Activated naive CD4-positive, alpha-beta T cell (primary cell): ENCODE measurements around the gene FAM13B.
"Not testable (repeated sequence)": the region's sequence is repeated elsewhere in the genome, so short reads cannot be mapped to it uniquely, and the experiment has no call there.

Source experiments
- DNase-seq, 4 experiments: peaks; one replicate each; lab custom pipeline; 2025; lab: John Stamatoyannopoulos, UW

The FAM13B gene

DNA sequence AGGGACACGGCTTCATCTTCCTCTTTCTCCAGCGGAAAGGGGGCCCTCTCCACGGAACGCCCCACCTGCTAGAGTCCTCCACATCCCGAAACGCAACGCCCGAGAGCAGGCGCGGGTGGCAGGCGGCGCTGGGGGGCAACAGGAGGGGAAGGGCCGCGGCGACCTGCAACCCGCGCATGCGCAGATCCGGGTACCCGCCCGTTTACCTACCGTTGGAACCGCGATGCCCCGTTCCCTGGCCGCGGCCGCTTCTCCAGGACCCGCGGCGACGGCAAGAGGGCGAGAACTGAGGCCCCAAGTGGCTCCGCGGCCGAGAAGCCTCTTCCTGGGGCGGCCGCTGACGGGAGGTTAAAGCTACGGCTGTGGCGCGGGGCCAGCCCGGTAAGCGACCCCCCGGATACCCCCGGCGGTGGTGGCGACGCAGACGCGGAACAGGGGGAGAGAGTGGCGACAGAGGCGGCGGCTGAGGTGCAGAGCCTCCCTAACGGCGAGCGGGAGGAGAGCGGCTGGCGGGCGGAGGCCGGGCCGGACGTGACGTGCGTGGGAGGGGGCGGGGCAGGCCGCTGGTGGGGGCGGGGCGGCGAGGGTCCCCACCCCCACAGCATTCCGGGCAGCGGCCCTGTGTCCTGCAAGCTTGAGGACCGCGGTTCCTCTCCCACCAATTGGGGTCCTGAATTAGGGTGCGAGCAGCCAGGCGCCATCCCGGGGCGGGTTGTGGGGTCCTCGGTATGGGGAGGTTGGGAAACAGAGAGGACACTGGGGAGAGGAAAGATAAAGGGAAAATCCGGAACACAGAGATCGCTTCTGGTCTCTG is at the start of gene FAM13B:
TSS of gene FAM13B (minus strand) at position 508 of the 814 bp plus-strand sequence. CDS start 13,968 bp downstream, outside the sequence.
- DNase-seq, result peak; percentile 57 to 74 (median 60)

- DNase-seq, result no peak
These were observed 49.2 kb upstream of the FAM13B start for GRCh38 chr5:138082033-138082432.

- no peak for DNase-seq
These were observed 45.2 kb upstream of the FAM13B start for GRCh38 chr5:138078006-138078643.

GRCh38 chr5:138077064-138077696 is 44.3 kb upstream of the FAM13B start:
- peak in 3 of 4 experiments; percentile 4 to 23 (median 17) for DNase-seq

DNA sequence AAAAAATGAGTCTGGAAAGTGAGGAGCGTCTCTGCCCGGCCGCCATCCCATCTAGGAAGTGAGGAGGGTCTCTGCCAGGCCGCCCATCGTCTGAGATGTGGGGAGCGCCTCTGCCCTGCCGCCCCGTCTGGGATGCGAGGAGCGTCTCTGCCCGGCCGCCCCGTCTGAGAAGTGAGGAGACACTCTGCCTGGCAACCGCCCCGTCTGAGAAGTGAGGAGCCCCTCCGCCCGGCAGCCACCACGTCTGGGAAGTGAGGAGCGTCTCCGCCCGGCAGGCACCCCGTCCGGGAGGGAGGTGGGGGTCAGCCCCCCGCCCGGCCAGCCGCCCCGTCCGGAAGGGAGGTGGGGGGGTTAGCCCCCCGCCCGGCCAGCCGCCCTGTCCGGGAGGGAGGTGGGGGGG is 37.1 kb upstream of the FAM13B start:
- not testable (repeated sequence) for DNase-seq

DNA sequence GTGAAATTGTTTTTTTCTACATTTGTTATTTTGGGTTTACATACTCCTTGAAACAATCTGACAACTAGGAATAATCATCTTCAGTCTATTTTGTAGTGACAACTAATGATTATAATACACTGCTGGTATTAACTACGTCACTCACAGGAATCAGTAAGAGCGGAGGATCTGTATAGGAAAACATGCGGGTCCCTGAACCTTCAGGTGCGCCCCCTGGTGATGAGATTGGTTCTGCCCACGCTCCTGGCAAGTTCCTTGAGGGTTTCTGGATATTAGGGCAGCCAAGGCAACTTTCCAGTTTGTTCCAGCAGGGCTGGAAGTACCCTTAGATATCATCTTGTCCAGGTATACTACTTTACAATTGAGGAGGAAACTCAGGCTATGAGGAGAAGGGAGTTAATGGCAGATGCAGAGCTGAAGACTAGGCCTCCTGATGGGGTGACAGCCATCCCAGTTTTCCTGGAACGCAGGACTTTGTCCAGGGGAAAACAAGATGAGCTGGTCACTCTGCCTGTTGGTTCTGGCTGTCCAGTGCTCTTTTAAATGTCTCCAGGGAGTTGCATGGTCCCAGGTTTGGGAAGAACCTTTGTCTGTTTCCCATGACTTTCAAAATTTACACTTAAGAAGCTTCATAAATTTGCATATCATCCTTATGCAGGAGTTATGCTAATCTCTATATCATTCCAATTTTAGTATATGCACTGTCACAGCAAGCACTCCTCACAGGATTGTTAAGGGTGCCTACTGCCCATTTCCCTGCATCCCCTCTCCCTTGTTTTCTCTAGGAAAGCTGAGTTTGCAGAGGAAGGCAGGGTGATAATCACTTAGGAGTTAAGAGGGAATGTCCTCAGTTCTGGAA is 36.1 kb upstream of the FAM13B start:
- peak; percentile 19 to 59 (median 56) for DNase-seq

DNA sequence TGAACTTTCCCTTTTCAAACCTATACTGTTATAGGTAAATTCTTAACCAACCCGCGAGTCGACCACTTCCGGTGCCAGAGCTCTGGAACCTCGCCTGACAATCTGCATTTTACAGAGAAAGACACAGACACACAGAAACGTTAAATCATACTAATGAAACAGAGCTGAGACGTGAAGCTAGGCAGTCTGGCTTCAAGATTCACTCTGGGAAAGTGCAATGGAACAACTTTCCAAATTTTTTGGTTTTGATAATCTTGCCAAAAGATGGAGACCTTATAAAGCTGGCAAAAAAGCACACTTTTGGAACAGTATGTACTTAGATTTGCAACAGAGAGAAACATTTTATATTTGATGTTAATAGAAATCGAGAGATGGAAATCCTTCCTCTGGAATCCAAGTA is 35.1 kb upstream of the FAM13B start:
- DNase-seq, result no peak

- DNase-seq, result no peak
These were observed 32.2 kb upstream of the FAM13B start for GRCh38 chr5:138065102-138065501.

DNA sequence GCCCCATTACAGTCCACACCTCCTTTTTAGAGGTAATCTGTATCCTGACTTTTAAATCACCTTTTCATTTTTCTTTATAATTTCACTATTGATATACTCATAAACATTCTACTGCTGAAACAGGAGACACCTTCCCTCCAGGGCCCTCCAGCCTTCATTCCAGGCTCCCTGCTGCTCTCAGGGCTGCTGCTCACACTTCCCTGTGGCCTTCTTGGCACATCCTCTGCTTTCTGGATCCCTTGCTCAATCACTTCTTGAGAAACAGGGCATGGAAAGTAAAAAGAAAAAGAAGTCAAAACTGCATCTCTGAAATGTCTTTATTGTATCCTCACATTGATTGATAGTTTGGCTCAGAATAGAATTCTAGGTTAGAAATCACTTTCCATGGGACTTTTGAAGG is 31.6 kb upstream of the FAM13B start:
- DNase-seq, result no peak

DNA sequence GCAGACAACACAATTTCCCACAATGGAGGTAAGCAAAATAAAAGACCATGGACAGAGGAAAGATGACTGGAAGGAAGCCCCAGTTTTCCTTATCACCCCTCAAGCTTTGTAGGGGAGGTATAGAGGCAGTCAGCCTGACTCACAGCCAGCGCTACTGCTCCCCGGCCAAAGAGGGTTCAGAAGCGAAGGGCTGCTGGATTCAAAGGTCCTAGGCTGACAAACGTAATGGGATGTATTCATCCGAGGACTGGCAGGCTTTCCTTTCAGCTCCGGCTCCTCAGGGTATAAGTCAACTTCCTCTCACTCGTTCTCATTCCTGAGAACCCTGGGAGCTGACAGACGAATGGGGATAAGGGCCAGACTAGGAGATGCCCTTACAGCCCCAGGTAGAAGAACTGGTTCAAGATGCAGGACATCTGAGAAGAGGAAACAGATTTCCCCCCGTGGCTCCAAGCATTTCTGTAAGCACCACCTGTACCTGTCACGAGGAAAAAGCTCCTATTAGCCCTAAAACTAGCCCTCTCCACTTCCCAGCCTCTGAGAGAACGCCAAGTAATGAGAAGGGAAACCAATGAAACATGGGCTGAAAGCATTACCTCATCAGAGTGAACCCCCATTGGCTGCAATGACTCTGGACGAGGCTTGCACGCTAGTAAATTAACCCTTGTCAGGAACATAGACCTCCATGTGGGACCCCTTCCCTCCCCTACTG is 22.1 kb upstream of the FAM13B start:
- no peak for DNase-seq

- no peak for DNase-seq
These were observed 21.3 kb upstream of the FAM13B start for GRCh38 chr5:138054206-138054605.

- DNase-seq, result no peak
These were observed 20.7 kb upstream of the FAM13B start for GRCh38 chr5:138053554-138053953.

DNA sequence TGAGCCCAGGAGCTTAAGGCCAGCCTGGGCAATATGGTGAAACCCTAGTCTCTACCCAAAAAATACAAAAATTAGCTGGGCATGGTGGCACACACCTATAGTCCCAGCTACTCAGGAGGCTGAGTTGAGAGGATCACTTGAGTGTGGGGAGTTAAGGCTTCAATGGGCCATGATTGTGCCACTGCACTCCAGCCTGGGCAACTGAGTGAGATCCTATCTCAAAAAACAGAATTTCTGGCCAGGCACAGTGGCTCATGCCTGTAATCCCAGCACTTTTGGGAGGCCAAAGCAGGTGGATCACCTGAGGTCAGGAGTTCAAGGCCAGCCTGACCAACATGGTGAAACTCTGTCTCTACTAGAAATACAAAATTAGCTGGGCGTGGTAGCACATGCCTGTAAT is 19.8 kb upstream of the FAM13B start:
- DNase-seq, result not testable (repeated sequence)

- DNase-seq, result no peak
These were observed 18.8 kb upstream of the FAM13B start for GRCh38 chr5:138051441-138052296.

GRCh38 chr5:138045283-138045682 is 12.4 kb upstream of the FAM13B start:
- not testable (repeated sequence) for DNase-seq

DNA sequence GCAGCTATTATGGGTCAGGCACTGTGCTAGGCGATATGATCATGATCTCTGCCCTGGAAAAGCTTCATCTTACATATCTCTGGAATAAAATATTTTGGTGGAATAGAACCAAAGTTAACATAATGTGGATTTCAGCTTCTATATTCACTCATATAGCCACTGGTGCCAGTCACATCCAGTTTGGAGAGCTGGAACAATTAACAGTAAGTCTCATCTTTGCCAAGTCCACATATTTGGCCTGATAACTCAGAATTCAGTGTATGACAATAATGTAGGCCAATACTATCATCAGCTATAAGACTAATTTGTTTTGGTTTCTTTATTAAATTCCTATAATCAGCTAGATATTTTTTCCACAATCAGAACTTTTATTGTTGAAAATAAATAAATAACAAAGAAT is 5.9 kb upstream of the FAM13B start:
- DNase-seq, result no peak

GRCh38 chr5:138037907-138038633 is 5.2 kb upstream of the FAM13B start:
- DNase-seq, result no peak

GRCh38 chr5:138037271-138037670 is 4.4 kb upstream of the FAM13B start:
- no peak for DNase-seq
